Activated naive CD4-positive, alpha-beta T cell (primary cell): ENCODE measurements around the gene RNF208.
A peak's percentile ranks its signal among the peaks of the same experiment; 100 is the strongest.

Experiments used
- DNase-seq, 4 experiments: peaks; one replicate each; lab custom pipeline; 2025; lab: John Stamatoyannopoulos, UW

RNF208 gene

DNA sequence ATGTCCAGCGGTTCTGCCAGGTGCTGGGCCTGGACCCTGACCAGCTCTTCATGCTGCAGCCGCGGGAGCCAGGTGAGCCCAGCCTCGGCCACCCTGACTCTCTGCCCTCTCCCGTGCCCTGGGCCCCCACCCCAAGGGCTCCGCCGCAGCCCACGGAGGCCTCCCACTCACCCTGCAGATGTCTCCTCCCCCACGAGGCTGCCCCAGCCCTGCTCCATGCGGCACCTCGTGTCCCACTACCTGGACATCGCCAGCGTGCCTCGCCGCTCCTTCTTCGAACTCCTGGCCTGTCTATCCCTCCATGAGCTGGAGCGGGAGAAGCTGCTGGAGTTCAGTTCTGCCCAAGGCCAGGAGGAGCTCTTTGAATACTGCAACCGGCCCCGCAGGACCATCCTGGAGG, 7.4 kb downstream of the RNF208 start:
- no peak for DNase-seq

DNA sequence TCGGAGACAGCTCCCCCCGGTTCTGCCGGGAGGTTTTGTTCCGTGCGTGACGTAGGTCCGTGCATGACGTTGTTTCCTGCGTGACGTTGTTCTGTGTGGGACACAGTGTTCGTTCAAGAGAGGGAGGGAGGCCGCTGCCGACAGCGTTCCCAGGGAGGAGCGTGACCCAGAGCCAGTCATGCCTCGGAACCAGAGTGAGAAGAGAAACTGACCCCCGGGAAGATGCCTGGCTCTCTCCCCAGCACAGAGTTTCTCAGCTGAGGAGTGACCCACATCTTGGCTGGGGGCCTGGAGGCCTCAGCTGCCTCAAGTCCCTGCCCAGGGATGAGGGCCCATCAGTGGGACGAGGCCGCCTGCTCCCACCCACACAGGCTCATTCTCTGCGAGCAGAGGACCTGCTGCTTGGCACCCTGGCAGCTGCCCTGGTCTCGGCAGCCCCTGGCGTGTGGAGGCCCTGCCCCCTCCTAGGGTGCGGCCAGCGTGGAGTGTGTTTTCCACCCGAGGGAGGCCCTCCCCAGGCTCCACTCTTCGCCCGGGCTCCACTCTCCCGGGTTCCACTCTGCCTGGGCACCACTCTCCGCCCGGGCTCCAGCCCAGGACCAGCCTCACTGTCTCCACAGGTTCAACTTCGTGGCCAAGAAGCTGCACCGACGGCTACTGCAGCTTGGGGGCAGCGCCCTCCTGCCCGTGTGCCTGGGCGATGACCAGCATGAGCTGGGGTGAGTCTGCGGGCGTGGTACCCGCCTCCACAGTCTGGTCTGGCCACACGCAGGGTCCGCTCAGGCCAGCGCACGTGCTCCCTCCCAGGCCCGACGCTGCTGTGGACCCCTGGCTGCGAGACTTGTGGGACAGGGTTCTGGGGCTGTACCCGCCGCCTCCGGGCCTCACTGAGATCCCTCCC, 8.6 kb downstream of the RNF208 start:
- DNase-seq, result no peak

DNA sequence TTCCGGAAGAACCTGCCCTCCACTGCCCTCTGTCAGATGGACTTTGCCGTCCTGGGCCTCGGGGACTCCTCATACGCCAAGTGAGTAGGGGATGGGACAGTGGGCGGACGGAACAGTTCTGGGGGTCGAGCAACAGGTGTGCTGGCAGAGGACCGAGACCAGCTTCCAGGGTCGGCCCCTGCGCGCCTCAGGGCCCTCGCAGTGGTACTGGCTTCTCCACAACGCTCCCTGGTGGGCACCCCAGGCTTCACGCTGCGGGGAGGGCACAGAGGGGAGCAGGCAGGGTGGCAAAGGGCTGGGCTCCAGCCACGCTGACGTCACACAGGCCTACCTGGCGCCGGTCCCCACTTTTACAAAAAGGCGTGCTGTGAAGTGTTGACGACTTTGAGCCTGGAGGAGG, 9.5 kb downstream of the RNF208 start:
- DNase-seq, result no peak

DNA sequence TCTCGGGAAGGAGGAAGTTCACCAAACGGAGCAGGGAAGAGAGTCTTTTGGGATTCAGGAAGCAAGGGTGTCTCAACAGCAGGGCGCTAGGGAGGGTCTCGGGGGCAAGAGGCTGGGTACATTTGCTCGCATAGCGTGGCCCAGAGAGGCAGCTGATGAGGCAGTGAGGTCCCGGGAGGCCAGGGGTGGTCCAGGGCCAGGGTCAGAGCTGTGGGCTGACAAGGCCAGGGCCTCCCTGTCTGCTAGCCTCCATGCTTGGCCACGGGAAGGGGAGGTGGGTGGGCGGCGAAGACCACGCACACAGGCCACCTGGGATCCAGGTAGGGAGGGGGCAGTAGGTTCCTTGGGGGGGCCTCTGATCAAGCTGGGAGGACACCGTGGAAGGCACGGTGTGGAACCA, 10.5 kb downstream of the RNF208 start:
- no peak for DNase-seq

DNA sequence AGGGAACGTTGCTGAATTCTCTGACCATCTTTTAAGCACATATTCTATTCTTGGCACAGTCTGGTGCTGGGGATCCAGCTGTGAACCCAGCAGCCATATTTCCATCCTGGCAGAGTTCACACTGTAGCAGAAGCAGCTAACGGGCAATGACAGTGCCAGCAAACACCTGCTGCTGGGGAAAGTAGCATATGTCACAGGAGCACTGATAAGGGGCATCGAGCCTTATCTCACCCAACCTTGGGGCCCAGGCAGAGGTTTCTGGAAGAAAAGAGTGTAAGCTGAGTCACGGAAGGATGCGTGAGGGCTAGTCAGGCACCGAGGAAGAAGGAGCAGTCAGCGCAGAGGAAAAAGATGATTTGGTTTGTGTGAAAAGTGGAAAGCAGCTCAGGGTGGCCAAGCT, 15.4 kb downstream of the RNF208 start:
- no peak for DNase-seq

DNA sequence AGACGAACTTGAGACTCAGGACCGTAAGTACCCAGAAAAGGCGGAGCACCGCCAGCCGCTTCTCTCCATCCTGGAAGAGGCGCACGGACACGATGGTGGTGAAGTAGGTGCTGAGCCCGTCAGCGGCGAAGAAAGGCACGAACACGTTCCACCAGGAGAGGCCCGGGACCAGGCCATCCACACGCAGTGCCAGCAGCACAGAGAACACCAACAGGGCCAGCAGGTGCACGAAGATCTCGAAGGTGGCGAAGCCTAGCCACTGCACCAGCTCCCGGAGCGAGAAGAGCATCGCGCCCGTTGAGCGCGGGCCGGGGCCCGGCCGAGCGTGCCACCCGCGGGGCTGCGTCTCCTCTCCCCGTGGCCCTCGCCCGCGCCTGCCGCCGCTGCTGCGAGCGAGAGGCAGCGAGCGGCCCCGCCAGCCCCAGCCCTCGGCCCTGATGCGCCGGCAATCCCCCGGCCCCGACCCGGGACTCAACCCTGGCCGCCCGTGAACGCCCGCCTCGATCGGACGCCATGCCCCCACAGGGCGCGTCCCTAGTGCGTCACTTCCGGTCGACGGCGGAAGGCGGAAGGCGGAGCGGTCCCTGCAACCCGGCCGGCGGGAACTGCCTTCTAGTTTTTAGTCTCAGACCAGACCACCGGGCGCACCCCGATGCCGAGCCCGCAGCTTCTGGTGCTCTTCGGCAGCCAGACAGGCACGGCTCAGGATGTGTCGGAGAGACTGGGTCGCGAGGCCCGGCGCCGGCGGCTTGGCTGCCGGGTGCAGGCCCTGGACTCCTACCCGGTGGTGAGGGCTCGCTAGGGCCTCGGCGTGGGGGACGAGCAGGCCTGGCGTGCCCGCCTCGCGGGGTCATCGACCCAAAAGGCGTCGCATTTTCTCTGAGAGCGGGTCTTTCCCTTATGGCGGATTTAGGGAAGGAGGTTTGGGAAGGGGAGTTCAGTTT, 16.6 kb downstream of the RNF208 start, which contains the start of the genes NDOR1 and TMEM203:
Gene NDOR1 (plus strand): TSS at position 575 of the 944 bp plus-strand sequence. CDS start 78 bp downstream, at position 653.
Gene TMEM203 (minus strand): TSS at position 523 of the 944 bp plus-strand sequence. CDS start 234 bp downstream, at position 289.
- DNase-seq, result peak; percentile 85 to 92 (median 89)

DNA sequence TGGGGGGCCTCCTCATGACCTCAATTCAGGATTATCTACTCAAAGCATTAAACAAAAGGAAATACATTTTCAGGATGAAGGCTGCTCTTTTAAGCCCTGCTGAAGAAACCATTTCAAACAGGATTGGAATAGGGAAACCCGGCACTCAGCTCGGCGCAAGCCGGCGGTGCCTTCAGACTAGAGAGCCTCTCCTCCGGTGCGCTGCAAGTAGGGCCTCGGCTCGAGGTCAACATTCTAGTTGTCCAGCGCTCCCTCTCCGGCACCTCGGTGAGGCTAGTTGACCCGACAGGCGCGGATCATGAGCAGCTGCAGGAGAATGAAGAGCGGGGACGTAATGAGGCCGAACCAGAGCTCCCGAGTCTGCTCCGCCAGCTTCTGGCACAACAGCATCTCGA, 17.3 kb downstream of the RNF208 start:
- DNase-seq, result no peak

DNA sequence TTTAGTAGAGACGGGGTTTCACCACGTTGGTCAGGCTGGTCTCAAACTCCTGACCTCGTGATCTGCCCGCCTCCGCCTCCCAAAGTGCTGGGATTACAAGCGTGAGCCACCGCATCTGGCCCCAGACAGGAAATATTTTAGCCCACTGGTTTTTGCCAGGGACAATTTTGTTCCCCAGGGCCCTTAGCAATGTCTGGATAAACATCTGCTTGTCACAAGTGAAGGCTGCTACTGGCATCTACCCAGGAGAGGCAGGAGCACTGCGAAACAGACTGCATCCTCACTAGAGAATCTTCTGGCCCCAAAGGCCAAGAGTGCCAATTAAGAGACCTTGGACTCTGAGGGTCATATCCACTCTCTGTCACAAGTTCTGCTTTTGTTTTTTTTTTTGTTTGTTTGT, 19.1 kb downstream of the RNF208 start:
- DNase-seq, result no peak

DNA sequence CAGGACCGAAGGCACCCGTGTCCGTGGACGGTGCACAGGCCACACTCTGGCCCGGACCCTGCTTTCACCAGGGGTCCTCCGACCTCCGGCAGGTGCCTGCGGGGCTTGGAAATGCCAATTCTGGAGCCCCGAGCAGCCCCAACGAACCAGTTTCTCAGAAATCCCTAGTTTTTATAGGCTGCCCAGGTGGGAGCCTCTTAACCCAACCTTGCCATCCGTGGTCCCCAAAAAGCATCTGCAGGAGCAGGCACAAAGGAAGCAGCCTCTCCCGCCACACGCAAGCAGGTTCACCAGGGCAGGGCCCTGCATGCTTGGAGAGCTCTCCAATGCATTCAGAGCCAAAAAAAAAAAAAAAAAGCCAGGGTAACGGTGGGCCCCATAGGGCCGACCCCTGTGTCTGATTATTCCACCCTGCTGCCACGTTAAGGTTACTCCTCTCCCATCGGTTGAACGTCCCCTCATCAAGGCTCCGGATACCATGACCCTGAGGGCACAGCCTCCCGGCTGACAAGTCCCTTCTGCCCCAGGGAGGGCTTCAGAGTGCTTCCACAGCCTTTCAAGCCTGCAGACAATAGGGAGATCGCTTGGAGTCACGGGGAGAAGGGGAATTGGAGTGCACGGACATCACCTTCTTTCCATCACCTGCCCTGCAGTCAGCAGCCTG, 20.7 kb downstream of the RNF208 start:
- no peak for DNase-seq

DNA sequence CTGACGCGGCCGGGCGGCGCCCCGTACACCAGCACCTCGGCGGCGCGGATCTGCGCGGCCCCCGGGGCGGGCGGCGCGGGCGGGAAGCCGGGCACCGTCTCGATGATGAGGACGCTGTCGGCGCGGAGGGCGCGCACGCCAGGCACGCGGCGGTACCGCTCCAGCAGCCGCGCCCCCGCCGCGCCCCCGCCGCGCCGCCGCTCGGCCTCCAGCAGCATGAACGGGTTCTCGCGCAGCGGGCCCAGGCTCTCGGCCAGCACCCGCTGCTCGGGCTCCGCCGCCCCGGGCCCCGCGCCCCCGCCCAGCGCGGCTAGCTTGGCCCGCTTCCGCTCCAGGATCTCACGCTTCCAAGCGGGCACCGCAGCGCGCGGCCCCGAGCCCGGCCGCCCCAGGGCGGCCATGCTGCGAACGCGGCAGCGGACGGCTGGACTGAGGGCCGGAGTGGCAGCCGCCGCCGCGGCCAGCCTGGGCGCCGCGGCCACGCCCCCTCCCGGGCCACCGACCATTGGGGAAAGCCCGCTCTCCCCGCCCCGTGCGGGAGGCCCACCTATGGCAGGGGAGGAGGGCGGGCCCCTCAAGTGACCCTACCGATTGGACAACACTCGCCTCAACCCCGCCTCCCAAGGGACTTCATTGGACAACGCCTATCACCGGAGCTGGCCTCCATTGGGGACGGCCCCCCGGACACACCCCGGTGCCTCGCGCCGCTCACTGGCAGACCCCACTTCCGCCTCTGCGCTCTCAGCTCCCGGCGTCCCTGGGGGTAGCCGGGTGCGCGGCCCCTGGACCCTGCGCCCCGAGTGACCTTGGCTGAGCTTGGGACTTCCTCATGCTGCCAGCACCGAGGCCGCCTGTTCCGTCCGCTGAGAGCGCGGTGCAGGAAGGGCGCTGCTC, 21.5 kb downstream of the RNF208 start, which contains the start of gene TPRN:
Gene TPRN (minus strand): TSS at position 431 of the 894 bp plus-strand sequence. CDS start 30 bp downstream, at position 401.
- DNase-seq, result peak; percentile 91 to 96 (median 93)

DNA sequence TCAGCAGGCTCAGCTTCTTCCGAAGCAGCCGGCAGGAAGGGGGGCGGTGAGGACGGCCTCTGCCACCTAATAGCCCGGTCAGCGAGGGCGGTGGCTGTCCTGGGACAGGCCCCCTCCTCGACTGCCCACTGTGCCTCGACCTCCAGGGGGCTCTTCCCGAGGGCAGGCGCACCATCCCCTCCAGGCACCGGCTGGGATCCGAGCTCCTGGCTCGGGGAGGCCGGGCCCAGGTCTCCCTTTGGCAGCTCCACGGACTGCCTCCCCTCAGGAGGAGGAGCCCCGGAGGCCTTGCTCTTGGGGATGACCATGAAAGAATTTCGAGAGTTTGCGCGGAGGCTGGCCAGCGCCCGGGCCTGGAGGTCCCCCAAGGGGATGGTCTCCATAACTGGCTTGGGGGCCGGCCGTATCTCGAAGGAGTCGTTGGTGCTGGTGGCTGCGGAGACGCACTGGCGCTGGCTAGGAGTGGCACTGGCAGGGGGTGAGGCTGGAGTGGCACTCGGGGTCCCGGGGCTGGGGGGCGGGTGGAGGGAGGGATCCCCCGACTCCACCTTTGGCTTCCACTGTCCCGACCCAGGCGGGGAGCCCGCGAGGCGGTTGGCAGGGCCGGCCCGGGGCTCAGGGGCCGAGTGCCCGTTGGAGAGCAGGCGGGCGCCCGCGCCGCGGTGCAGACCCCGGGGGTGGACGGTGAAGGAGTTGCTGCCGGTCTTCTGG, 22.5 kb downstream of the RNF208 start:
- DNase-seq, result no peak

DNA sequence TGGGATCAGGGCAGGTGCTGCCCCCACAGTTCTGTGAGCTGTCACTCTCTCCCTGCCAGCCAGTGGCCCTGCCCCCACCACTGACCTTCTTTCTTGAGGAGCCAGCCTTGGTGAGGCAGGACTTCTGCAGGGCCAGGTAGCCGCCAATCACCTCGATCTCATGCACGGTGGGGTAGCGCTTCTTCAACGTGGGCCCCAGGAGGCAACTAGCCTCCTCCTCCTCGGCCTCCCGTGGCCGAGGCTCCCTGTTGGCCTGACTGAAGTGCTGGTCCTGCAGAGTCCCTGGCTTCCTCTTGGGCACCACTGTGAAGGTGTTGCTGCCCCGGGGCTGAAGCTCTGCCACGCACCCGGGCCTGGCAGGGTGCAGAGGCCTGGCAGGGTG, 23.1 kb downstream of the RNF208 start:
- no peak for DNase-seq

DNA sequence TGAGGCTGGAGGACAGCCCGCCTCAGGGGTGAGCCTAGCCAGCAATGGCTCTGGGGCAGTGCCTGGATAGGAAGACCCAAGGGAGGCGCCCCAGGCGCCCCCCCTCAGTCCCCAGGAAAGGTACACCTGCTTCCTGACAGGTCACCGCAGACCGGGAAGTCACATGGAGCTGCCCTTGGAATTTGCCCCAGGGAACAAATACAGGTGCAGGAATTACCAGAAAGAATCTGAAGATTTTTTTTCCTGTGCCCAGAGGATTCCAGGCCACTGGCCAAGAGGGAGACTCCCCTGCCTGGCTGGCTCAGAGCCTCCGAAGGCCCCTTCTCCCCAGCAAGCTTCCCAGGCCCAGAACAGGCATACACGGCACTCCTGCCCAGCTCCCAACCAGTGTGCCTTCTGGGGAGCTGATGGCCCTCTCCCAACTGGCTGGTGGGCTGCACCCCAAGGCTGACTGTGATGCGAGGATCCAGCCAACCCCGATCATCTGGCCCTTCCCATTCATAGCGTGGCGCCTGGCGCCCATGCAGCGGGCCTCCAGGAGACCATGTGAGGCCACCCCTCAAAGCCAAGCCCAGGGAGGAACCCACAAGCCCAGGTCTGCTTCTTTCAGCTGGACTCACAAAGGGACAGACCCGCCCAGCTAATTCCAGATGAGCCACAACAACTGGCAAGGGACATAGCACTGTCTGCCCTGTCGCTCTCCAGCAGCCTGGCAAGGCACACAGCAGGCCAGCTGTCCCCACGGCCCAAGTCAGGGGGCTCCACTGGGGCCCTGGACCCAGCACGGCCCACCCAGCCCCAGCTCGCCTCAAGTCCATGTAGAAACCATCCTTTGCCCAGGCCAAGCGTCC, 23.8 kb downstream of the RNF208 start:
- DNase-seq, result no peak

DNA sequence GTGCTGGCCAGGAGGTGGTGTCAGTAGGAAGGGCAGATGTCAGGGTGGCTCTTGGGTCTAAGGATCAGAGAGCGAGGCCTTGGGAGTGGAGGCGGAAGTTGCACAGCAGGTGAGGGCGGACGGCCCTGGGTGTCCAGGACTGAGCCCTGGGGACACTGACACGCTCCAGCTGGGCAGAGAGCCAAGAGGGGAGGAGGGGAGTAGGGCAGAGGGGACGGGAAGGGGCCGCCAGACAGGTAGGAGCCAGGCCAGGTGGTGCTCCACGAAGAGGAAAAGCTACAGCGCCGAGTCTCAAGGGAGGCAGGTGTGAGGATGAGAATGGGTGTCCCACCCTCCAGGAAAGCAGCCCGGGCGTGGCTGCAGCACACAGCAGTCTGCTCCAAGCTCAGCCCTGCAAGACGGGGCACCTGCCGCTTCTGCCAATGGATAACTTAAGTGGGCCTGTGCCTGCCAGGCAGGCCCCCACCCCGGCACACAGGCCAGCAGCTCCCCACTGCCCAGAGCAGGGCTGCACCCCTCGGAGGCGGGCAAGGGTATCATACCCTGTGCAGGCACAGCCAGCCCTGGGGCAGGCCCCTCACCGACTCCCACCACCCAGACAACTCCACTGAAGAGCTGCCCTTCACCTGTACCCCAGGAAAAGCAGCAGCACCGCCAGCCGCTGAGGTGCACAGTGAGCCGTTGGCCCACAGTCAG, 26.4 kb downstream of the RNF208 start:
- DNase-seq, result no peak

DNA sequence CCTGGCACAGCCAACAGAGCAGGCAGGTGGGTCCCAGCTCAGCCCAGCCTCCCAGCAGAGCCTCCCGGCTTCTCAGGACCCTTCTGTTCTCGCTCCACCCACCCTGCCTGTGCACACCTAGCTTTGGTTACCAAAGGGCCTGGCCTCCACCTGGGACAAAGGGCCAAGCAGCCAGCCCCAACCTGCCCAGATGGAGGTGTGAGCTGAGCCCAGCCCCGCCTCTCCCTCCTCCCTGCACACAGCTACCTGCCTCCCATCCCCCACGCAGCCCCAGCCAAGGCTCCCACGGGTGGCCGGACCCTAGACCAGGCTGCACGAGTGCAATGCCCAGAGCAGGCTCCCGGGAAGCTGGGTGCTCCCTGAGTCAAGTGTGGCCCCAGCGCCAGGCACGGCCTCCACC, 27.1 kb downstream of the RNF208 start:
- DNase-seq, result no peak

DNA sequence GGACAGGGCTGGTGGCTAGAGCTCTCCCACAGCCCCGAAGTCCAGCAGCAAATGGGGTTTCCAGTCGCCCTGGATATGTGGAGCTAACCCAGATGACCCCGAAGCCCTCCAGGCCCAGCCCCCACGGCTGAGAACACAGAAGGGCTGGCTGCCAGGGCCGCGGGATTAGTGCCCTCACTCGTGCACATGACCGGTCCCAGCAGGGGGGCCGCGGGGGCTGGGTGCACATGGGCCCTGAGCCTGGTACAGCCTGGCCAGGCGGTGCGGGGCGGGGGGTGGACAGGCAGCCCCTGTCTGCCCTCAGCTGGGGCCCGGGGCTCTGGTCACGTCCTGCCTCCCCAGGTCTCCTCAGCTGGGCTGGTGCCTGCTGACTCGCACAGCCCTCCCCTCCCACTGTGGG, 27.7 kb downstream of the RNF208 start:
- no peak for DNase-seq

DNA sequence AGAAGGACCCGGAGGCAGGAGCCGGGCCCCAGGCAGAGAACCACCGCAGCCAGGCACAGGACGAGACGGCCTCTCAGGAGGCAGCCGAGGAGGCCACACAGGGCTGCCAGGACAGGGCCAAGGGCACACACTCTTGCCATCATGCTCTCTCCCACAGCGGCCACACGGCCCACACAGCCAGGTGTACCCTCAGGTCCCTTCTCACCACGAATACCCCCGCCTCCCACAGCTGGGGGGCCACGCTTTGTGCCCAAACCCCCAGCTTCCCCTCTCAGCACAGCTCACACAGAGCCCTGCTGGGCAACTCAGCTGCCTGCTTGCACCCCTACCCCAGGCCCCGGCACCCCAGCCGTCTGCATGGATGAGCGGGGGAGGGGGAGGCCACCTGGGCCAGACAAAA, 28.3 kb downstream of the RNF208 start:
- DNase-seq, result no peak

DNA sequence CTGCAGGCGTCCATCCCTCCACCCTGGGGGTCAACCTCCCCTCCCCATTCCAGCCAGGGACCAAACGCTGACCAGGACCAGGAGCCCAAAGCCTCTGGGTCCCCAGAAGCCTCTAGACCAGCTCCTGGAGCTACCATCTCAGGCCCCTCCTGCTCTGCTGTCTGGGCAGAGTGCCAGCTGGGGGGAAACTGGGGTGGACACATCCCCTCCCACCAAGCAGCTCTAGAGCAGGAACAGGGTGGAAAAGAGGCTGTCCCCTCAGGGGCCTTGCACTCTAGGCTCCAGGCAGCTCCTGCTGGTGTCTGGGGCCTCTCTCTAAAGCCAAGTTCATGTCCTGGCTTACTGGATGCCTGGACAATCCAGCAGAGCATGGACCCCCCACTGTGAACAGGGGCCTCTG, 29.2 kb downstream of the RNF208 start:
- no peak for DNase-seq

DNA sequence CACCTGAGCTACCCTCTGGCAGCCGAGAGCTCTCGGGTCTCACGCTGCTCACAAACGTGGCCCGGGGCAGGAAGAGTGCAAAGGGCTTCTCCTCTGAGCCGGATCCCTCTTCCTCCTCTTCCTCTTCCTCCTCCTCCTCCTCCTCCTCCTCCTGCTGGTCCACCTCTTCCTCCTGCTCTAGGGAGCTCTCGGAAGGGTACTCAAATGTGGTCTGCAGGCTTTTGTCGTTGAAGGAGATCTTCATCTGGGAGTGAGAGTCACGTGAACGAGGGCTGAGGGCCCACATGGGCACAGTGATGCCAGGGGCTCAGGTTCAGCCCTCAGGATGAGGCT, 29.6 kb downstream of the RNF208 start:
- no peak for DNase-seq
